G401 (cell line): ENCODE data around the gene LTA. TPM values are rescaled to one million over a fixed set of nuclear protein-coding genes. Genes with fewer than 3 reads are reported as not detected.
A peak's percentile ranks its signal among the peaks of the same experiment; 100 is the strongest.

Experiments used
- DNase-seq: peaks from one replicate; pipeline ENCODE4 v3.0.0-alpha.2; 2015; ENCODE audit warnings: low spot score
- in situ Hi-C: cut with HindIII; loops from 2 replicates; pipeline ENCODE4 v1.10.0; 2016; ENCODE audit warnings: low sequenced_read_pairs, mixed read lengths
- total RNA-seq: library from RNA; depleted of rRNA; stranded (reverse); fragments of >200 nt; shearing (Covaris generic); gene quantifications from 2 replicates; pipeline ENCODE4 v1.2.3, GENCODE V29; 2014

The LTA gene
- total RNA-seq, 1 experiment from 2014 or later, result not detected

GRCh38 chr6:31560697-31561058 lies 11.4 kb upstream of the LTA start:
- in situ Hi-C loops, result no loop called here
- DNase-seq, result no peak

- no peak for DNase-seq
- in situ Hi-C loops, result no loop called here
Observed at GRCh38 chr6:31567531-31568370, 4.3 kb upstream of the LTA start.

GRCh38 chr6:31568537-31568961 lies 3.5 kb upstream of the LTA start:
- in situ Hi-C loops, result no loop called here
- no peak for DNase-seq

GRCh38 chr6:31569861-31570536 lies 2.1 kb upstream of the LTA start:
- in situ Hi-C loops, result no loop called here
- no peak for DNase-seq

GRCh38 chr6:31573239-31574105 lies 1.4 kb downstream of the LTA start:
- no peak for DNase-seq
- in situ Hi-C loops, result no loop called here

GRCh38 chr6:31574106-31575061 lies 2.3 kb downstream of the LTA start:
- DNase-seq, result no peak
- in situ Hi-C loops, result no loop called here

- in situ Hi-C loops, result no loop called here
- DNase-seq, result no peak
Observed at GRCh38 chr6:31575335-31575901, 3.3 kb downstream of the LTA start, which contains the start of gene TNF. TSS of gene TNF (plus strand) at chr6:31575565. CDS start at chr6:31575742, 177 bp downstream.

- in situ Hi-C loops, result no loop called here
- no peak for DNase-seq
Observed at GRCh38 chr6:31575952-31576685, 4.0 kb downstream of the LTA start.

GRCh38 chr6:31576897-31577578 lies 4.9 kb downstream of the LTA start:
- in situ Hi-C loops, result no loop called here
- DNase-seq, result no peak

- DNase-seq, result no peak
- in situ Hi-C loops, result no loop called here
Observed at GRCh38 chr6:31577579-31577966, 5.5 kb downstream of the LTA start.

GRCh38 chr6:31578184-31579118 lies 6.4 kb downstream of the LTA start:
- in situ Hi-C loops, result no loop called here
- no peak for DNase-seq

- in situ Hi-C loops, result no loop called here
- DNase-seq, result no peak
Observed at GRCh38 chr6:31579119-31579505, 7.0 kb downstream of the LTA start.

- DNase-seq, result no peak
- in situ Hi-C loops, result loop anchor here (5.0 kb wide), 1 partner anchor 37 kb away; the partner anchor contains the start of gene DDX39B
Observed at GRCh38 chr6:31579546-31580437, 7.7 kb downstream of the LTA start.

GRCh38 chr6:31580438-31580740 lies 8.3 kb downstream of the LTA start:
- in situ Hi-C loops, result loop anchor here (5.0 kb wide), 1 partner anchor 38 kb away; the partner anchor contains the start of gene DDX39B

GRCh38 chr6:31580807-31581433 lies 8.8 kb downstream of the LTA start:
- in situ Hi-C loops, result loop anchor here (5.0 kb wide), 1 partner anchor 39 kb away; the partner anchor contains the start of gene DDX39B
- DNase-seq, result peak; percentile 79

More at GRCh38 chr6:31580438-31580740, 8.3 kb downstream of the LTA start:
- no peak for DNase-seq
